Measurements from ENCODE around the gene HSPA5.
A peak's percentile ranks its signal among the peaks of the same experiment; 100 is the strongest.
"Not testable (repeated sequence)": the region's sequence is repeated elsewhere in the genome, so short reads cannot be mapped to it uniquely, and the experiment has no call there.

The HSPA5 gene

DNA sequence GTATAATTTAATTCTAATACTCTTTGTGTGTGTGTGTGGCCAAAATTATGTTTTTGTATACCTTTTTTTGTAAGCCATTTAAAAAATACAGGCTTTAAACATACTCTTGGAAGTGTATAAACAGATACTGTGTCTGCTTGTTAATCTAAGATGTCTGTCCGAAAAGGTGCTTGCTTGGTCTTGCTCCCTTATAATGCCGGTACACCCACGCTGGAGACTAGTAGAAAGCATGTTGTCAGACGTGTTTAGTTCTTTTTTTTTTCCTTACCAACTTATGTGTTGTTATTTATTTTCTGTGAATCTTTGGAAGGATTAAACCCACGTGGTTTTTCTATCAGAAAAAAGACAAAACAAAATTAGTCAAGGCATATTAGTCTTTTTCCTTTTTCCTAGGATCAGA, 29.9 kb upstream of the HSPA5 start:
- no peak for DNase-seq (ENCODE audit: low read depth)
- TF ChIP-seq, protein P1, sequence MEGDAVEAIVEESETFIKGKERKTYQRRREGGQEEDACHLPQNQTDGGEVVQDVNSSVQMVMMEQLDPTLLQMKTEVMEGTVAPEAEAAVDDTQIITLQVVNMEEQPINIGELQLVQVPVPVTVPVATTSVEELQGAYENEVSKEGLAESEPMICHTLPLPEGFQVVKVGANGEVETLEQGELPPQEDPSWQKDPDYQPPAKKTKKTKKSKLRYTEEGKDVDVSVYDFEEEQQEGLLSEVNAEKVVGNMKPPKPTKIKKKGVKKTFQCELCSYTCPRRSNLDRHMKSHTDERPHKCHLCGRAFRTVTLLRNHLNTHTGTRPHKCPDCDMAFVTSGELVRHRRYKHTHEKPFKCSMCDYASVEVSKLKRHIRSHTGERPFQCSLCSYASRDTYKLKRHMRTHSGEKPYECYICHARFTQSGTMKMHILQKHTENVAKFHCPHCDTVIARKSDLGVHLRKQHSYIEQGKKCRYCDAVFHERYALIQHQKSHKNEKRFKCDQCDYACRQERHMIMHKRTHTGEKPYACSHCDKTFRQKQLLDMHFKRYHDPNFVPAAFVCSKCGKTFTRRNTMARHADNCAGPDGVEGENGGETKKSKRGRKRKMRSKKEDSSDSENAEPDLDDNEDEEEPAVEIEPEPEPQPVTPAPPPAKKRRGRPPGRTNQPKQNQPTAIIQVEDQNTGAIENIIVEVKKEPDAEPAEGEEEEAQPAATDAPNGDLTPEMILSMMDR (conservative IDR thresholded peaks at IDR 0.05; ENCODE audit: low read depth, low read length) = no peak
- H3K4me3 ChIP-seq (ENCODE audit: low read depth, low read length) = no peak overlapping the region

- H3K4me3 ChIP-seq (ENCODE audit: low read depth, low read length) = no peak overlapping the region
- TF ChIP-seq, protein P1 (conservative IDR thresholded peaks at IDR 0.05; ENCODE audit: low read depth, low read length) = no peak
- peak; percentile 10 for DNase-seq (ENCODE audit: low read depth)
Measured at GRCh38 chr9:125269014-125269397, 27.9 kb upstream of the HSPA5 start.

- TF ChIP-seq, protein P1 (conservative IDR thresholded peaks at IDR 0.05; ENCODE audit: low read depth, low read length) = no peak
- DNase-seq (ENCODE audit: low read depth) = no peak
- H3K4me3 ChIP-seq (ENCODE audit: low read depth, low read length) = no peak overlapping the region
Measured at GRCh38 chr9:125268394-125269013, 27.4 kb upstream of the HSPA5 start.

DNA sequence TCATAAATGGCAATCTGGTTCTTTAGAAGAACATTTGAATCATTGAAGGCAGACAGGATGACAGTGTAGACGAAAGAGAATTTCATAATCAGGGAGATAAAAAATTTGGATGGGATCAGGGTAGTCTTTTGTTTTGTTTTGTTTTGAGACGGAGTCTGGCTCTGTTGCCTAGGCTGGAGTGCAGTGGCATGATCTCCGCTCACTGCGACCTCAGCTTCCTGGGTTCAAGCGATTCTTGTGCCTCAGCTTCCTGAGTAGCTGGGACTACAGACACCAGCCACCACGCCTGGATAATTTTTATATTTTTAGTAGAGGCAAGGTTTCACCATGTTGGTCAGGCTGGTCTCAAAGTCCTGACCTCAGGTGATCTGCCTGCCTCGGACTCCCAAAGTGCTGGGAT, 22.9 kb upstream of the HSPA5 start:
- not testable (repeated sequence) for H3K4me3 ChIP-seq (ENCODE audit: low read depth, low read length); DNase-seq (ENCODE audit: low read depth)

DNA sequence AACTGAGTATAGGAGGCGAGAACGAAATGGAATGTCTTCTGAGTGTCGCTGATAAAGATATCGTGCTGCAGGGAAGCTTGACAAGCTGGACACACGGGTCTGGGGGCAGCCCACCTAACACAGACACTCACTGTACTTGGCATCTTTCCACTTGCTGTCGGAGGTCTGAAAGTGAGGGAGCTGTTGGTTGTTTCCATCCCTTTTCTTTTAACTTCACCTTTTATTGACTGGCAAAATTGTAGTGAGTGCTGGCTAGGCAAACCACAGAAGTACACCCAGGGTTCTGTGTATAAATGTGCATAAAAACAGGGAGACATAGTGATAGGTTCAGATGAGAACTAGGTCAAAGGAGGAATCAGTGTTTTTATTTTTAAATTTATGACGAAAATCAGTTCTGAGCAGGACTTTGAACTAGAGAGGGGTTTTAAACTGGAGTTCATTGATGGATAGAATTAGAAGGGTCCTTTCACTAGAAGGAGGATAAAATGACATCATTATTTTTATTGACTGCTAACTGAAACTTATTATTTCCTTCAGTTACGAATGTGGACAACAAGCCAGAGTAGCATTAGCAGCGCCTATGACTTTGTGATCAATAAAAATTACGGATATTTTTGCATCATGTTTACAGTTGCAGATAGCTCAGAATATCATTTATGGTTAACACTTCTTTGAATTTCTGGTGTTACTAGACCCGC, 21.3 kb upstream of the HSPA5 start:
- peak; percentile 39 for DNase-seq (ENCODE audit: low read depth)
- peak overlapping the region; percentile 94 for H3K4me3 ChIP-seq (ENCODE audit: low read depth, low read length)
- TF ChIP-seq, protein P1 (conservative IDR thresholded peaks at IDR 0.05; ENCODE audit: low read depth, low read length) = no peak

- H3K4me3 ChIP-seq (ENCODE audit: low read depth, low read length) = peak within 1 kb of the TSS; percentile 94
- TF ChIP-seq, protein P1 (conservative IDR thresholded peaks at IDR 0.05; ENCODE audit: low read depth, low read length) = peak; percentile 13
- DNase-seq (ENCODE audit: low read depth) = peak; percentile 79
Measured at GRCh38 chr9:125261501-125262293, 20.6 kb upstream of the HSPA5 start, which contains the start of gene GAPVD1. Gene GAPVD1, plus strand, starts transcription at chr9:125261826. Its CDS starts 37,096 bp downstream, at chr9:125298922.

DNA sequence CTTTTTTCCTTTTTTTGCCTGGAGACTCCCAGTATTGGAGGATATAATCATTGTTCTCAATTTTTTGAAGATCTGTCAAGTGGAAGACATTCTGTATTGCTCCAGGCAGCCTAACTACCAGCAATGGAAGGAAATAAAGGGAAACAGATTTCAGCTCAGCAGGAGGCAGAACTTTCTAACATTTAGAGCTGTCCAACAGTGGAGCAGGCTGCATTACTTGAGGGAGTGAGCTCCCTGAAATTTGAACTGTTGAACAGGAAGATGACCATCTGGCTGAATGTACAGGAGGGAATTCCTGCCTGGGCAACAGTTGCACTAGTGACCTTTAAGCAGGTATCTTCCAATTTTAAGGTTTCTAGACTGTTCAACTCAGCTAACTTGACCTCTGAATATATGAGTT, 19.4 kb upstream of the HSPA5 start:
- DNase-seq (ENCODE audit: low read depth) = peak; percentile 83

More for the DNA sequence above, 19.4 kb upstream of the HSPA5 start:
- TF ChIP-seq, protein P1 (conservative IDR thresholded peaks at IDR 0.05; ENCODE audit: low read depth, low read length) = peak; percentile 15
- no peak overlapping the region for H3K4me3 ChIP-seq (ENCODE audit: low read depth, low read length)

Data from choroid plexus epithelial cell (primary cell).